OCI-LY7 (cell line): ENCODE data around the gene BRI3.

Source experiments
- EZH2phosphoT487 ChIP-seq: fragments of 200-600 bp; sonication (generic); IDR thresholded peaks from 2 replicates; pipeline ENCODE4 v1.6.1; 2018; ENCODE audit warnings: low read depth, borderline replicate concordance, mild to moderate bottlenecking, mixed run types, antibody characterized with exemption, low read length, moderate library complexity, mixed read lengths
- TF ChIP-seq, protein P1 (sequence below): fragments of 200-600 bp; sonication (generic); conservative IDR thresholded peaks from 2 replicates; pipeline ENCODE4 v1.5.1; 2014; ENCODE audit warnings: mild to moderate bottlenecking, antibody characterized with exemption, low read length, moderate library complexity, mixed read lengths

GRCh38 chr7:98238976-98239375 is 42.5 kb upstream of the BRI3 start:
- TF ChIP-seq, protein P1, sequence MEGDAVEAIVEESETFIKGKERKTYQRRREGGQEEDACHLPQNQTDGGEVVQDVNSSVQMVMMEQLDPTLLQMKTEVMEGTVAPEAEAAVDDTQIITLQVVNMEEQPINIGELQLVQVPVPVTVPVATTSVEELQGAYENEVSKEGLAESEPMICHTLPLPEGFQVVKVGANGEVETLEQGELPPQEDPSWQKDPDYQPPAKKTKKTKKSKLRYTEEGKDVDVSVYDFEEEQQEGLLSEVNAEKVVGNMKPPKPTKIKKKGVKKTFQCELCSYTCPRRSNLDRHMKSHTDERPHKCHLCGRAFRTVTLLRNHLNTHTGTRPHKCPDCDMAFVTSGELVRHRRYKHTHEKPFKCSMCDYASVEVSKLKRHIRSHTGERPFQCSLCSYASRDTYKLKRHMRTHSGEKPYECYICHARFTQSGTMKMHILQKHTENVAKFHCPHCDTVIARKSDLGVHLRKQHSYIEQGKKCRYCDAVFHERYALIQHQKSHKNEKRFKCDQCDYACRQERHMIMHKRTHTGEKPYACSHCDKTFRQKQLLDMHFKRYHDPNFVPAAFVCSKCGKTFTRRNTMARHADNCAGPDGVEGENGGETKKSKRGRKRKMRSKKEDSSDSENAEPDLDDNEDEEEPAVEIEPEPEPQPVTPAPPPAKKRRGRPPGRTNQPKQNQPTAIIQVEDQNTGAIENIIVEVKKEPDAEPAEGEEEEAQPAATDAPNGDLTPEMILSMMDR: no peak
- no peak for TF ChIP-seq EZH2phosphoT487
